Stimulated activated CD4-positive, alpha-beta T cell treated with anti-CD3 and anti-CD28 coated beads, Interleukin-4, amount 100 ng/mL, for 24 hours (primary cell): ENCODE data around the gene NISCH.
"Not testable (repeated sequence)": the region's sequence is repeated elsewhere in the genome, so short reads cannot be mapped to it uniquely, and the experiment has no call there.

Source experiments
- DNase-seq: peaks from one replicate; pipeline ENCODE4 v3.0.0-alpha.2; 2020

The NISCH gene

DNA sequence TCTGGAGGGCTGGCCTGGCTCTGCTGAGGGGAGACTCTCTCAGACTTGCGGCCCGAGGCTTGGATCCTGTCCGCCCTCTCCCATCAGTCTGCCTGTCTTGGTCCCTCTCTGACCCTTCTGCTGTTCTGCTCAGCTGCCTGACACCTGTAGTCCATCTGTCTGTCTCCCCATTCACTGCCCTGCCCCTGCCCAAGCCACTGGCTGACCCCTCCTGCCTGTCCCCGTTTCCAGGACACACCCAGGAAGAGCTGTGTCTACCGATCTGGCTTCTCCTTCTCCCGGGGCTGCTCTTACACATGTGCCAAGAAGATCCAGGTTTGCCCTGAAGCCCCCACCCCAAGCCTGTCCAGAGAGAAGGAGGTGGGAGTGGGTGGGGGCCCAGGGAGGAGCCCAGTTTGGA lies 59.8 kb downstream of the NISCH start:
- DNase-seq: no peak

- DNase-seq: no peak
These were observed 61.2 kb downstream of the NISCH start for GRCh38 chr3:52516509-52517195.

GRCh38 chr3:52517796-52518722 lies 62.7 kb downstream of the NISCH start:
- no peak for DNase-seq

- no peak for DNase-seq
These were observed 63.5 kb downstream of the NISCH start for GRCh38 chr3:52518723-52519444.

GRCh38 chr3:52519445-52520140 lies 64.2 kb downstream of the NISCH start:
- DNase-seq: no peak

GRCh38 chr3:52520141-52520667 lies 64.8 kb downstream of the NISCH start:
- DNase-seq: no peak

DNA sequence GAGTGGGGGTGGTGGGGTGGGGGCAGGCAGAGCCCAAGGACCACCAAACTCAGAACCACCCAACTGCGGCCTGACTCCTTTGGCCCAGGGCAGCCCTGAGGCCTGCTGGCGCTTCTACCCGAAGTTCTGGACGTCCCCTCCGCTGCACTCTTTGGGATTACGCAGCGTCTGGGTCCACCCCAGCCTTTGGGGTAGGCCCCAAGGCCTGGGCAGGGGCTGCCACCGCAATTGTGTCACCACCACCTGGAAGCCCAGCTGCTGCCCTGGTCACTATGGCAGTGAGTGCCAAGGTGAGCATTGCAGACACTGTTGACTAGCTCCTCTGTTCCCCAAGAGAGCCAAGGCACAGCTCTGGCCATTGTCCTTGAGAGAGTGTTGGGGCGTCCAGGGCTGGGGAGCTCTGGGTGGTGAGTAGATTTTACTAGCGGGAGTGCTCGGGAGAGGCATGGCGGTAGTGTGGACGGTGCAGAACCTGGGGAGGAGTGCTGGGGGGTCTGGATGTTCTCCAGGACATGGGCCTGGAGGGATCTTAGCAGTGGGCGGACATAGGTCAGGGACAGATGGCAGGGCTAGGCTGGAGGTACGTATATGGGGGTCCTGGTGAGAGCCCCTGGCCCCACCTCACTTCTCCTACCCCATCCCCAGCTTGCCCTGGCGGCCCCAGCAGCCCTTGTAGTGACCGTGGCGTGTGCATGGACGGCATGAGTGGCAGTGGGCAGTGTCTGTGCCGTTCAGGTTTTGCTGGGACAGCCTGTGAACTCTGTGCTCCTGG lies 65.5 kb downstream of the NISCH start:
- no peak for DNase-seq

DNA sequence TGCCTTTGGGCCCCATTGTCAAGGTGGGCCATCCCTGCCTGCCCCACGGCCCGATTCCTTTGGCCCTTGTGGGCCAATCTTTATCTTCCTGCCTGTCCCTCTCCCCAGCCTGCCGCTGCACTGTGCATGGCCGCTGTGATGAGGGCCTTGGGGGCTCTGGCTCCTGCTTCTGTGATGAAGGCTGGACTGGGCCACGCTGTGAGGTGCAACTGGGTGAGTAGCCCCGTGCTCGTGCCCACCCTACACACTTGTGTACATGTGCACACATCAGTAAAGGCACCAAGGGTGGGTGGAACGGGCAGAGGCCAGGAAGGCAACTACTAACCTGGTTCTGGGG lies 66.1 kb downstream of the NISCH start:
- no peak for DNase-seq

DNA sequence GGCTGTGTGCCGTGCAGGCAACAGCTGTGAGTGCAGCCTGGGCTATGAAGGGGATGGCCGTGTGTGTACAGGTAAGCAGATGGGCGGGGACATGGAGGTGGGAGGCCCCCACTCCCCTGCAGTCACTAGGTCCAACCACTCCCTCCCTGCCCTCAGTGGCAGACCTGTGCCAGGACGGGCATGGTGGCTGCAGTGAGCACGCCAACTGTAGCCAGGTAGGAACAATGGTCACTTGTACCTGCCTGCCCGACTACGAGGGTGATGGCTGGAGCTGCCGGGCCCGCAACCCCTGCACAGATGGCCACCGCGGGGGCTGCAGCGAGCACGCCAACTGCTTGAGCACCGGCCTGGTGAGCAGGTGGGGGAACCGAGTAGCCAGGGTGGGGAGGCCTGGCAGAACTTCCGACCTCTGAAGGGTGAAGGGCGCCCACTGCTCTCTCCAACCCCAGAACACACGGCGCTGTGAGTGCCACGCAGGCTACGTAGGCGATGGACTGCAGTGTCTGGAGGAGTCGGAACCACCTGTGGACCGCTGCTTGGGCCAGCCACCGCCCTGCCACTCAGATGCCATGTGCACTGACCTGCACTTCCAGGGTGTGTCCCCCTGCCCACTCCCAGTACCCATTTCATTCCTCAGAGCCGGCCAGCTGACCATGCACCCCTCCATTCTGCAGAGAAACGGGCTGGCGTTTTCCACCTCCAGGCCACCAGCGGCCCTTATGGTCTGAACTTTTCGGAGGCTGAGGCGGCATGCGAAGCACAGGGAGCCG lies 66.7 kb downstream of the NISCH start:
- no peak for DNase-seq

GRCh38 chr3:52522651-52523251 lies 67.3 kb downstream of the NISCH start:
- no peak for DNase-seq

- DNase-seq: no peak
These were observed 68.2 kb downstream of the NISCH start for GRCh38 chr3:52523386-52524257.

DNA sequence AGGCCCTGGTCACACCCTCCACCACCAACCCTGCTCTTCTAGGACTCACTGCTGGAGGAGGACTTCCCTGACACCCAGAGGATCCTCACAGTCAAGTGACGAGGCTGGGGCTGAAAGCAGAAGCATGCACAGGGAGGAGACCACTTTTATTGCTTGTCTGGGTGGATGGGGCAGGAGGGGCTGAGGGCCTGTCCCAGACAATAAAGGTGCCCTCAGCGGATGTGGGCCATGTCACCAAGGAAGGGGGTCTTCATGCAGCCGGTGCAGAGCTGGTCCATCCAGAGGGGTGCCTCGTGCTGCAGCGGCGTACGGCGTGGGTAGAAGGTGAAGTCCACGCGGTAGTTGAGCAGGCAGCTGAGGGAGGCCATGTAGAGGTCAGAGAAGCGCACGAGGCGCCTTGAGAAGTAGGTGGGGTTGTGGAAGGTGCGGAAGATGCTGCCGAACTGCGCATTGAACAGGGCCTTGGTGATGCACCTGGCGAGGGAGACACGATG lies 68.9 kb downstream of the NISCH start:
- no peak for DNase-seq

DNA sequence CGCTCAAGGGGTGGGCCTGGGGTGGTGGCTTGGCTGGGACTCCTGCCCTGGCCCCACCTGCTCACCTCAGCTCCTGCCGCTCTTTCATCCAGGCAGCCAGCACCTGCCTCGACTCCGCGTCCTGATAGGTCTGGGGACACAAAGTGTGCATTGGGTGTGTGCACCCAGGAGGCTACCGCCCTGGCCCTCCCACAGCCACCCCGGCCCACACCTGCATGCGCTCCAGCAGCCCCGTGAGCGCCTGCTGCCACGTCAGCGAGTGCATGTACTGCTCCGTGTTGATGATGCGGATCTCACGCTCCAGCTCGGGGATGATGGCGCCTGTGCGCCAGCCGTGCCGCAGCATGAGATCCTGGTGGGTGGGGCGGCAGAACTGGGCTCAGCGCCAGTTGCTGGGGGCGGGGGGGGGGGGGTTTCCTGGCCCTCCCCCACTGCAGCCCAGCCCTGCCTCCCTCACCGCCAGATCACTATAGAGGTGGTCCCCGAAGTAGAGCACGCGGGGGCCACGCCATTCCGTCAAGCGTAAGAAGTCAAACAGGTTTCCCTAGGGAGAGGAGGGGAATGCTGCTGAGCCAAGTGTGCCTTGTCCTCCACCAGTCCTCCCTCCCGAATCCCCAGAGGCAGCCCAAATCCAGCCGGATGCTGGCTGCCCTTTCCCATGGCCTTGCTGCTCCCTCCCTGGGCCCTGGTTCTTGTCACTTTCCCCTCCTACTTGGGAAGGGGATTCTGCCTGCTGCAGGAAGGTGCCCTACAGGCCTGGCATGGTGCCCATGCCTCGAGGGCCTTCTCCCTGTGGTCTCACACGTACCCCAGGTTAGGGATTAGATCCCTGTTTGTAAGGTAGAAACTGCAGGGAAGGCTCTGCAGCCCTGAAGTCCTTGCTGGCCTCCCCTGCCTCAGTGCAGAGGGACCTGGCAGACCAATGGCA lies 69.6 kb downstream of the NISCH start:
- no peak for DNase-seq

DNA sequence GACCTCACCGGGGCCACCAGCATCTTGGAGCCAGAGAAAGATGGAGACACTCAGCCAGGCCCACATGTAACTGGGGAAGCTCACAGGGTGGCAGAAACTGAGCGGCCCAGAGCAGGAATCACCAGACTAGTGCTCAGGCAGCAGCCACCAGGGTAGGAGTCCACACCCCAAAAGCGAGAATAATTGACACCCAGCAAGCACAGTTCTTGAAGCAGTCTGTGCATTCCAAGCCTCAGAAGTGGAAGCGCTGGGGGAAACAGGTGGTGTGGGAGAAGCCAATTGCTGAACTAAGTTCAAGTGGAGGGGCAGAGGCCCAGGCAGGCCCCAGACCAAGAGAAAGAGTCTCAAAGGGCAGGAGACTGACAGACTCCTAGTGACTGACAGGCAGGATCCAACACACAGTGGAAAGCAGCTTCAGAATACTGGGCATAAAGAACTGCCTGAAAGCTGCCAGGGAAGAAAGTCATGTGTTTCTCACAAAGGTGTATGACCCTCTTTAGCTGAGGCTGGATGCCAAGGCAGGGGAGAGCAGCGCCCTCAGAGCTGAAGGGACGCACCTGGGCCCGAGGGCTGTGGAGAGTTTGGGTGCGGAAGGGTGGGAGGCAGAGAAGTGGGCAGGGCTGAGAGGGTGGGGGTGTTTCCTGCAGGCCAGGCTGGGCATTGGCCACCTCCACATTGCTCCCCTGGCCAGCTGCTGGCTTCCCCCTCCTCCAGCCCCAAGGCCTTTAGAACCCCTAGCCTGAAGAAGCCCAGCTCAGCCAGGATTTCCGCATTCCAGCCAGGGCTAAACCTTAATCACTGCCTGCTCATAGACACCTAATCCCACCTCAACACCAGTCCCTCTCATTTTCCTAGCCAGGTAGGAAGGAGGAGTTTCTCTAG lies 70.5 kb downstream of the NISCH start:
- DNase-seq: no peak

GRCh38 chr3:52526671-52527038 lies 71.3 kb downstream of the NISCH start:
- DNase-seq: not testable (repeated sequence)

DNA sequence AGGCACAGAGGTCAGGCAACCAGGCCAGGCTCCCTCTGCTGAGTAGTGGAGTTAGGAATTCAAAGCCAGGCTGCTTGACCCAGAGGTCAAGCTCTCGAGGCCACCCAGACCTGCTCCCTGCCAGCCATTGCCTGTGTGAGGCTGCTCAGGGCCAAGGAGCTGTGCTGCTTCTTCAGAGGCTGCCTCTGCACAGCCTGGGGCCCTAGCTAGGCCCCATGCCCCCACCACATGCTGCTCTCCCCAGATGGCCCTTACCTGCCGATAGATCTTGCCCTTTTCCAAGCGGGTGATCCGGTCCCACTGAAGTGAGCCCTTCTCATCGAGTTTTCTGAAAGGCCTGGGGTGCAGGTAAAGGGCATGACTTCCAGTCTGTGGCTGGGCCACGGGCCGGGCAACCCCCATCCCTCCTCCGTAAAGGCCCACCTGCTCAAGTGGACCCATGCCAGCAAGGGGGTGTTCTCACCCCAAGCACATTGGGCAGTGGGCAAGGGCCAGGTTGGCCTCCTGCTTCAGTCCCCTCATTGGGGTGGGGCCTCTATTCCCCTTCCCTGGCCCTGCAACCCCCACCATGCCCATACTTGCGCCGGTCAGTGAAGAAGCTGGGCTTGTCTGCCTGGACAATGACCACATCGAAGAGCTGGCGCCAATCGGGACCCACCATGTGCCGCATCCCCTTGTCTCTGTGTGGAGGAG lies 71.8 kb downstream of the NISCH start:
- DNase-seq: no peak
